AG04450 (cell line): ENCODE measurements around the gene OAF. TPM values are rescaled to one million over a fixed set of nuclear protein-coding genes. Genes with fewer than 3 reads are reported as not detected.

ENCODE experiments used
- CTCF ChIA-PET: fragments of 300-600, 350-600 bp; formaldehyde crosslinking; extraction: SDS; loops from one replicate; lab custom pipeline; 2022; ENCODE audit warnings: antibody characterized with exemption, inconsistent platforms; lab: Charles Lee
- POLR2A ChIA-PET: fragments of 350-600 bp; formaldehyde crosslinking; extraction: SDS; loops from one replicate; lab custom pipeline; 2021; ENCODE audit warnings: antibody characterized with exemption, inconsistent platforms; lab: Yijun Ruan, JAX
- DNase-seq: peaks from one replicate; pipeline ENCODE4 v3.0.0-alpha.2; 2011; ENCODE audit warnings: low read depth, low spot score
- H3K27ac ChIP-seq: one replicate; pipeline ENCODE4 v1.5.1; 2012; ENCODE audit warnings: low read depth, low read length, control low read depth
- H3K27me3 ChIP-seq: one replicate; pipeline ENCODE4 v1.6.0; 2012; ENCODE audit warnings: low read length; ENCODE audit not compliant: control insufficient read depth, insufficient read depth
- H3K4me3 ChIP-seq: 2 replicates; pipeline ENCODE4 v1.5.1; 2011; ENCODE audit warnings: mild to moderate bottlenecking, low read depth, low read length, control low read depth
- H3K9me3 ChIP-seq: 2 replicates; pipeline ENCODE4 v1.5.1; 2012; ENCODE audit warnings: low read length; ENCODE audit not compliant: control insufficient read depth, insufficient read depth
- polyA plus RNA-seq: library from polyadenylated mRNA; depleted of rRNA; stranded (reverse); fragments of >200 nt; gene quantifications from 2 replicates; pipeline ENCODE4 v1.2.3, GENCODE V29; 2011
- TF ChIP-seq, protein P1 (sequence below): IDR thresholded peaks from 2 replicates; pipeline ENCODE4 v1.5.1; 2011; ENCODE audit warnings: low read depth, low read length, control low read depth, inconsistent platforms

OAF gene
- polyA plus RNA-seq, 1 experiment = 26.6 TPM

DNA sequence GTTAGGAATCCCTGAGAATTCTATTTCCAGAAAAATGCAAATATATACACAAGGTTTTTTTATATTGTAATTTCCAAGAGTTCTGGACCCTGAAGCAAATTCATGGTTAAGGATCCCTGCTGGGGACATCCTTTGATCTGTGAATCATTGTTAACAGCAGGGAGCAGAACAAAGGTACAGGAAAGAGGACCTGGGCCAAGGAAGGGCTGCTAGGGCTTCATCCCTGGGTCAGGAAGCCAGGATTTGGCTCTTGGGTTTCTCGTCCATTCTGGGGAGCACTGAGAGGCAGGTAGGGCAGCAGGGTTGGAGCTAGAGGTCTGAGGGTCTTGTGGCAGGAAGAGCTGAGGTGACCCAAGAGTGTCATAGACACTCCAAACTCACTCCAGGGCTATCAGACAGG, 10.2 kb upstream of the OAF start:
- TF ChIP-seq, protein P1, sequence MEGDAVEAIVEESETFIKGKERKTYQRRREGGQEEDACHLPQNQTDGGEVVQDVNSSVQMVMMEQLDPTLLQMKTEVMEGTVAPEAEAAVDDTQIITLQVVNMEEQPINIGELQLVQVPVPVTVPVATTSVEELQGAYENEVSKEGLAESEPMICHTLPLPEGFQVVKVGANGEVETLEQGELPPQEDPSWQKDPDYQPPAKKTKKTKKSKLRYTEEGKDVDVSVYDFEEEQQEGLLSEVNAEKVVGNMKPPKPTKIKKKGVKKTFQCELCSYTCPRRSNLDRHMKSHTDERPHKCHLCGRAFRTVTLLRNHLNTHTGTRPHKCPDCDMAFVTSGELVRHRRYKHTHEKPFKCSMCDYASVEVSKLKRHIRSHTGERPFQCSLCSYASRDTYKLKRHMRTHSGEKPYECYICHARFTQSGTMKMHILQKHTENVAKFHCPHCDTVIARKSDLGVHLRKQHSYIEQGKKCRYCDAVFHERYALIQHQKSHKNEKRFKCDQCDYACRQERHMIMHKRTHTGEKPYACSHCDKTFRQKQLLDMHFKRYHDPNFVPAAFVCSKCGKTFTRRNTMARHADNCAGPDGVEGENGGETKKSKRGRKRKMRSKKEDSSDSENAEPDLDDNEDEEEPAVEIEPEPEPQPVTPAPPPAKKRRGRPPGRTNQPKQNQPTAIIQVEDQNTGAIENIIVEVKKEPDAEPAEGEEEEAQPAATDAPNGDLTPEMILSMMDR = no peak
- Histone ChIP-seq H3K27ac (no peak overlapping the region), H3K9me3 (no peaks in the 10 kb centered on the region), H3K4me3 (no peak overlapping the region), H3K27me3 (peaks cover 14% of the 10 kb centered on the region)
- no peak for DNase-seq
- ChIA-PET POLR2A (no interaction called here), CTCF (no interaction called here)

DNA sequence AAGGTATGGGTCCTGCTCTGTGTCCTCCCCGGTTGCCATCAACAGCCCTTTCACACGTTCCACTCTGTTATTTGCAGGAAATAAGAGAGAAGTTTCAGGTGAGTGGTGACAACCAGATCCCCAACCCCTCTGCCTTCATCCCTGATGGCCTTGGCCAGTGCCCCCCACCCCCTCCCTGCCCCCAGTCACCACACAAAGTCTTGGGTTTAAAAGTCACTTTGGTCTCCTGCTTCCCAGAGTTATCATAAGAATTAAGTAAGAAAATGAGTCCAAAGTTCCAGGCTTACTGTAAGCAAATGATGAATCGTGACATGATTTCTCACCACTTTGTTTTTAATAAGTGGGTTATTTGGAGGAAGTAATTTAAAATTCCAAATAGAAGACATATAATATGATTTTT, 9.2 kb upstream of the OAF start:
- Histone ChIP-seq H3K27ac (no peak overlapping the region), H3K27me3 (peaks cover 9% of the 10 kb centered on the region), H3K4me3 (no peak overlapping the region), H3K9me3 (no peaks in the 10 kb centered on the region)
- no peak for DNase-seq
- TF ChIP-seq, protein P1 = no peak
- CTCF ChIA-PET = interaction anchor here (0.6 kb wide), 1 partner anchor 120 kb away, joined by 3 read pairs; no protein-coding TSS in a partner anchor
- POLR2A ChIA-PET = no interaction called here

DNA sequence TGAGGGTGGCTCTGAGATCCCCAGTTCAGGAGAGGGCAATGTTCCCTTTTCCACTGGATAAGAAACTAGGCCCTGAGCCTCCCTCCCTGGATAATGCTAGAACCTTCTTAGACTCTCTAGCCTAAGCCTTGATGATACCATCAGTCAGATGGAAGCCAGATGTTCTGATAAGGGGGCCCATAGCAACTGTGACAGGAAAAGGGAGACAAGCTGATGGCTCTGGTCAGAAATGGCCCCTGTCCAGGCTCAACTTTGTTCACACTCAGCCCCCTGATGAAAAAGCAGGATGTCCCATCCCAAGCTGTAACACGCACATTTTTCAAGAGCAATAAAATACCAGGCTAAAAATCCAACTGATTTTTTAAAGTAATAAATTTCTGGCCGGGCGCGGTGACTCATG, 7.2 kb upstream of the OAF start:
- no peak overlapping the region for H3K27ac ChIP-seq
- ChIA-PET POLR2A (no interaction called here), CTCF (no interaction called here)
- TF ChIP-seq, protein P1 = no peak
- no peak for DNase-seq
- H3K4me3 ChIP-seq = no peak overlapping the region
- no peaks in the 10 kb centered on the region for H3K9me3 ChIP-seq
- peaks cover 9% of the 10 kb centered on the region for H3K27me3 ChIP-seq

DNA sequence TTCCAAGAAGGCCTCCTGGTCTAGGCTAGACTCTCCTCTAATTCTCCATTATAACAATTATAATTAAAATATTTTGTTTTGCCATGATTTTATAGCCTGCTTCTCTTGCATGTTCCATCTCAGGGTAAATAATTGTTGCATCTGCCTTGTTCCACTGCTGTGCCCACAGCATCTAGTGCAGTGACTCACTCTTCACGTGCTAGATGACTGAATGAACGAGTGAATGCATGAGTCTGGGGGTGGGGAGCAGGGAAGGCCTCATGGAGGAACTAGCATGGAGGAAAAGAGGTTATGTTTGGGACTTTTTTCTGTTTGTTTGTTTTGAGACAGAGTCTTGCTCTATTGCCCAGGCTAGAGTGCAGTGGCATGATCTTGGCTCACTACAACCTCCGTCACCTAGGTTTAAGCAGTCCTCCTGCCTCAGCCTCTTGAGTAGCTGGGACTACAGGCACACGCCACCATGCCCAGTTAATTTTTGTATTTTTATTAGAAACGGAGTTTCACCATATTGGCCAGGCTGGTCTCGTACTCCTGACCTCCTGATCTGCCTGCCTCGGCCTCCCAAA, 5.2 kb upstream of the OAF start:
- peak; percentile 37 for DNase-seq
- H3K9me3 ChIP-seq = no peaks in the 10 kb centered on the region
- TF ChIP-seq, protein P1 = no peak
- ChIA-PET POLR2A (no interaction called here), CTCF (interaction anchor here (1.1 to 1.4 kb wide), 4 partner anchors 16 to 97 kb away, joined by 3 to 5 read pairs (median 4); no protein-coding TSS in a partner anchor)
- H3K27me3 ChIP-seq = peaks cover 3% of the 10 kb centered on the region
- H3K4me3 ChIP-seq = no peak overlapping the region
- no peak overlapping the region for H3K27ac ChIP-seq

DNA sequence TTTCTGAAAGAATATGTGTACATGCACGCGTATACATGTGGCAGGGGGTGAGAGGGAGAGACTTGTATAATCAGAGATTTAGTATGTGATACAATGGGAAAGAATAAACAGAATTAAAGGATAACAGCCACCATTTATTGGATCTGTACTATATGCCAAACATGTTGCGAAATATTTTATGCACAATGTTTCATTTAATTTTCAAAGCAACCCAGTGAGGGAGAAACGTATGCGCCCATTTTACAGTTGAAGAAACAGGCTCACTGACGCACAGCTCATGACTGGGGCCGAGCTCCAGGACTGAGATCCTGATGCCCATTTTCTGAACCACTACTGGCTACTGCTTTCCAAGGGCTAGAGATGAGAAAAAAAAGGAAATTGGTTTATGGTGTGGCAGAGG, 3.3 kb upstream of the OAF start:
- no peak for DNase-seq
- Histone ChIP-seq H3K27ac (peak overlapping the region; percentile 2), H3K27me3 (no peaks in the 10 kb centered on the region), H3K4me3 (no peak overlapping the region), H3K9me3 (no peaks in the 10 kb centered on the region; the same call in 1 of the 2 replicates)
- ChIA-PET POLR2A (no interaction called here), CTCF (interaction anchor here (0.8 to 1.3 kb wide), 2 partner anchors 28 to 127 kb away, joined by 3 to 5 read pairs; no protein-coding TSS in a partner anchor)
- TF ChIP-seq, protein P1 = no peak
